Astrocyte (in vitro differentiated cells and primary cell): Measurements from ENCODE around the gene RIMBP2. TPM values are rescaled to one million over a fixed set of nuclear protein-coding genes. Genes with fewer than 3 reads are reported as not detected.

ENCODE experiments used
- DNase-seq: peaks from one replicate; pipeline ENCODE4 v3.0.0-alpha.2; 2010; ENCODE audit warnings: low read depth
- FAIRE-seq: peaks from 2 replicates; lab custom pipeline; 2011; peaks lifted over from hg19 to GRCh38; lab: Jason Lieb, UNC
- H2AFZ ChIP-seq: 2 replicates; pipeline ENCODE4 v1.6.0; 2012; ENCODE audit warnings: low read depth, low read length, inconsistent platforms
- H3K27ac ChIP-seq: 2 replicates; pipeline ENCODE4 v1.5.1; 2011; ENCODE audit warnings: low read depth, low read length, inconsistent platforms
- H3K27me3 ChIP-seq: 2 replicates; pipeline ENCODE4 v1.6.0; 2011; ENCODE audit warnings: low read length, inconsistent platforms; ENCODE audit not compliant: insufficient read depth
- H3K36me3 ChIP-seq: 2 replicates; pipeline ENCODE4 v1.5.1; 2011; ENCODE audit warnings: low read length, inconsistent platforms; ENCODE audit not compliant: insufficient read depth
- H3K4me1 ChIP-seq: 2 replicates; pipeline ENCODE4 v1.5.1; 2011; ENCODE audit warnings: low read length, inconsistent platforms; ENCODE audit not compliant: insufficient read depth
- H3K4me2 ChIP-seq: 2 replicates; pipeline ENCODE4 v1.6.0; 2012; ENCODE audit warnings: low read length, inconsistent platforms
- H3K4me3 ChIP-seq: 2 replicates; pipeline ENCODE4 v1.5.1; 2011; ENCODE audit warnings: low read depth, mild to moderate bottlenecking, low read length, inconsistent platforms; ENCODE audit not compliant: insufficient read depth
- H3K79me2 ChIP-seq: 2 replicates; pipeline ENCODE4 v1.6.0; 2012; ENCODE audit warnings: mild to moderate bottlenecking, low read length, inconsistent platforms; ENCODE audit not compliant: insufficient read depth
- H3K9ac ChIP-seq: 2 replicates; pipeline ENCODE4 v1.6.0; 2012; ENCODE audit warnings: mild to moderate bottlenecking, low read length, inconsistent platforms
- H3K9me3 ChIP-seq: 2 replicates; pipeline ENCODE4 v1.5.1; 2012; ENCODE audit warnings: low read depth, mild to moderate bottlenecking, low read length, inconsistent platforms; ENCODE audit not compliant: insufficient read depth
- H4K20me1 ChIP-seq: 2 replicates; pipeline ENCODE4 v1.6.0; 2012; ENCODE audit warnings: low read length, inconsistent platforms; ENCODE audit not compliant: insufficient read depth
- H3K27ac Mint-ChIP-seq: one replicate; pipeline ENCODE4 v1.8.0; 2021; ENCODE audit warnings: mild to moderate bottlenecking, mixed read lengths; ENCODE audit not compliant: unreplicated experiment
- H3K27me3 Mint-ChIP-seq: one replicate; pipeline ENCODE4 v1.8.0; 2021; ENCODE audit warnings: low read depth, mixed read lengths; ENCODE audit not compliant: unreplicated experiment
- H3K36me3 Mint-ChIP-seq: one replicate; pipeline ENCODE4 v1.8.0; 2021; ENCODE audit warnings: low read depth, mixed read lengths; ENCODE audit not compliant: unreplicated experiment
- H3K4me1 Mint-ChIP-seq: one replicate; pipeline ENCODE4 v1.8.0; 2021; ENCODE audit warnings: low read depth, mixed read lengths; ENCODE audit not compliant: unreplicated experiment
- H3K4me3 Mint-ChIP-seq: one replicate; pipeline ENCODE4 v1.8.0; 2021; ENCODE audit warnings: mild to moderate bottlenecking, moderate library complexity, mixed read lengths; ENCODE audit not compliant: unreplicated experiment
- H3K9me3 Mint-ChIP-seq: one replicate; pipeline ENCODE4 v1.8.0; 2021; ENCODE audit warnings: mild to moderate bottlenecking, mixed read lengths; ENCODE audit not compliant: unreplicated experiment
- CTCF ChIP-seq: IDR thresholded peaks from 2 replicates; pipeline ENCODE4 v1.5.1; 2011; ENCODE audit warnings: low read depth, mild to moderate bottlenecking, inconsistent platforms, low read length, moderate library complexity; ENCODE audit not compliant: insufficient read depth
- EZH2 ChIP-seq: IDR thresholded peaks from 2 replicates; pipeline ENCODE4 v1.6.1; 2012; ENCODE audit warnings: mild to moderate bottlenecking, low read length, inconsistent platforms; ENCODE audit not compliant: insufficient read depth
- total RNA-seq: library from RNA; stranded (reverse); gene quantifications from 2 replicates; pipeline ENCODE4 v1.2.1, GENCODE V29; 2021

Gene RIMBP2
- total RNA-seq, 1 donor from 2014 or later: 2.2 TPM

- H3K27me3 Mint-ChIP-seq: no peaks in the 10 kb centered on the region
- H3K27ac Mint-ChIP-seq: no peak overlapping the region
- peaks cover 25% of the 10 kb centered on the region for H3K9me3 Mint-ChIP-seq
- no peak overlapping the region for H3K27ac ChIP-seq
- TF ChIP-seq EZH2: no peak
- no peak for TF ChIP-seq CTCF
- H3K27me3 ChIP-seq: no peaks in the 10 kb centered on the region
- H3K9me3 ChIP-seq: peaks cover 8% of the 10 kb centered on the region
- peaks cover 2% of the 10 kb centered on the region for H3K36me3 Mint-ChIP-seq
- H3K36me3 ChIP-seq: no peaks in the 10 kb centered on the region
- H4K20me1 ChIP-seq: no peaks in the 10 kb centered on the region
- no peaks in the 10 kb centered on the region for H3K4me1 Mint-ChIP-seq
- H2AFZ ChIP-seq: no peak overlapping the region
- DNase-seq: no peak
- H3K79me2 ChIP-seq: no peaks in the 10 kb centered on the region
- FAIRE-seq: no peak
- H3K4me2 ChIP-seq: no peak overlapping the region
- no peak overlapping the region for H3K9ac ChIP-seq
- H3K4me3 Mint-ChIP-seq: no peak overlapping the region
- H3K4me3 ChIP-seq: no peak overlapping the region
- no peaks in the 10 kb centered on the region for H3K4me1 ChIP-seq
Measured at GRCh38 chr12:130574402-130574801, 141.7 kb downstream of the RIMBP2 start.

- H3K4me1 Mint-ChIP-seq: no peaks in the 10 kb centered on the region
- no peaks in the 10 kb centered on the region for H3K79me2 ChIP-seq
- no peak overlapping the region for H3K4me3 ChIP-seq
- FAIRE-seq (no peak), DNase-seq (no peak)
- H3K36me3 Mint-ChIP-seq: peaks cover 2% of the 10 kb centered on the region
- no peak overlapping the region for H3K9ac ChIP-seq
- H3K36me3 ChIP-seq: no peaks in the 10 kb centered on the region
- no peak overlapping the region for H3K27ac Mint-ChIP-seq
- H3K9me3 ChIP-seq: peaks cover 8% of the 10 kb centered on the region
- H3K27me3 Mint-ChIP-seq: no peaks in the 10 kb centered on the region
- no peaks in the 10 kb centered on the region for H4K20me1 ChIP-seq
- H3K9me3 Mint-ChIP-seq: peaks cover 24% of the 10 kb centered on the region
- H3K4me3 Mint-ChIP-seq: no peak overlapping the region
- no peaks in the 10 kb centered on the region for H3K4me1 ChIP-seq
- H3K27ac ChIP-seq: no peak overlapping the region
- H3K4me2 ChIP-seq: no peak overlapping the region
- H2AFZ ChIP-seq: no peak overlapping the region
- no peaks in the 10 kb centered on the region for H3K27me3 ChIP-seq
- TF ChIP-seq EZH2: no peak
- no peak for TF ChIP-seq CTCF
Measured at GRCh38 chr12:130573766-130574165, 142.3 kb downstream of the RIMBP2 start.

- no peaks in the 10 kb centered on the region for H3K4me1 Mint-ChIP-seq
- H3K9me3 ChIP-seq: peaks cover 5% of the 10 kb centered on the region
Measured at GRCh38 chr12:130573235-130573634, 142.9 kb downstream of the RIMBP2 start.

More at GRCh38 chr12:130573235-130573634, 142.9 kb downstream of the RIMBP2 start:
- no peak for FAIRE-seq
- no peak overlapping the region for H3K27ac ChIP-seq
- Mint-ChIP-seq H3K27ac (no peak overlapping the region), H3K9me3 (peaks cover 24% of the 10 kb centered on the region), H3K27me3 (no peaks in the 10 kb centered on the region), H3K36me3 (no peaks in the 10 kb centered on the region), H3K4me3 (no peak overlapping the region)
- H3K36me3 ChIP-seq: no peaks in the 10 kb centered on the region
- H3K4me1 ChIP-seq: no peaks in the 10 kb centered on the region
- H3K27me3 ChIP-seq: no peaks in the 10 kb centered on the region
- no peaks in the 10 kb centered on the region for H4K20me1 ChIP-seq
- no peaks in the 10 kb centered on the region for H3K79me2 ChIP-seq
- no peak overlapping the region for H3K4me3 ChIP-seq
- no peak for TF ChIP-seq EZH2
- TF ChIP-seq CTCF: no peak
- H2AFZ ChIP-seq: no peak overlapping the region
- H3K4me2 ChIP-seq: no peak overlapping the region
- DNase-seq: no peak
- H3K9ac ChIP-seq: no peak overlapping the region
